Chondrocyte (in vitro differentiated cells): ENCODE measurements around the gene CACNA1C. TPM values are rescaled to one million over a fixed set of nuclear protein-coding genes. Genes with fewer than 3 reads are reported as not detected.
A peak's percentile ranks its signal among the peaks of the same experiment; 100 is the strongest.

Experiments
- DNase-seq: peaks from one replicate; pipeline ENCODE4 v3.0.0; 2021; ENCODE audit warnings: mixed read lengths, low spot score
- H3K27ac Mint-ChIP-seq: one replicate; pipeline ENCODE4 v1.8.0; 2021; ENCODE audit warnings: mild to moderate bottlenecking, moderate library complexity, mixed read lengths; ENCODE audit not compliant: unreplicated experiment
- H3K27me3 Mint-ChIP-seq: 2 replicates; pipeline ENCODE4 v1.8.0; 2021; ENCODE audit warnings: low read depth, mixed read lengths
- H3K36me3 Mint-ChIP-seq: 2 replicates; pipeline ENCODE4 v1.8.0; 2021; ENCODE audit warnings: low read depth, mixed read lengths
- H3K4me1 Mint-ChIP-seq: 2 replicates; pipeline ENCODE4 v1.8.0; 2021; ENCODE audit warnings: low read depth, mild to moderate bottlenecking, mixed read lengths
- H3K4me3 Mint-ChIP-seq: one replicate; pipeline ENCODE4 v1.8.0; 2021; ENCODE audit warnings: mild to moderate bottlenecking, moderate library complexity, mixed read lengths; ENCODE audit not compliant: unreplicated experiment
- H3K9me3 Mint-ChIP-seq: 2 replicates; pipeline ENCODE4 v1.8.0; 2021; ENCODE audit warnings: low read depth, mixed read lengths
- CTCF ChIP-seq: fragments of 200-600 bp; sonication (generic); IDR thresholded peaks from 2 replicates; pipeline ENCODE4 v1.5.0; 2021; ENCODE audit warnings: antibody characterized with exemption, mild to moderate bottlenecking, moderate library complexity
- total RNA-seq: library from RNA; stranded (reverse); gene quantifications from 3 replicates; pipeline ENCODE4 v1.2.1, GENCODE V29; 2021

CACNA1C gene
- total RNA-seq, 1 donor from 2014 or later: 27.0 TPM

- no peaks in the 10 kb centered on the region for H3K27me3 Mint-ChIP-seq
- DNase-seq: no peak
- no peak overlapping the region for H3K4me3 Mint-ChIP-seq
- H3K4me1 Mint-ChIP-seq: peaks cover 27% of the 10 kb centered on the region
- no peaks in the 10 kb centered on the region for H3K9me3 Mint-ChIP-seq
- H3K36me3 Mint-ChIP-seq: peaks cover 9% of the 10 kb centered on the region
- no peak for TF ChIP-seq CTCF
- H3K27ac Mint-ChIP-seq: no peak overlapping the region
These were observed 59.6 kb downstream of the CACNA1C start for GRCh38 chr12:2112401-2112800.

GRCh38 chr12:2113119-2113912, 60.5 kb downstream of the CACNA1C start:
- Mint-ChIP-seq H3K4me1 (peaks cover 27% of the 10 kb centered on the region), H3K27me3 (no peaks in the 10 kb centered on the region), H3K9me3 (no peaks in the 10 kb centered on the region), H3K27ac (peak overlapping the region; percentile 32), H3K36me3 (peaks cover 13% of the 10 kb centered on the region), H3K4me3 (no peak overlapping the region)
- no peak for DNase-seq
- TF ChIP-seq CTCF: no peak

DNA sequence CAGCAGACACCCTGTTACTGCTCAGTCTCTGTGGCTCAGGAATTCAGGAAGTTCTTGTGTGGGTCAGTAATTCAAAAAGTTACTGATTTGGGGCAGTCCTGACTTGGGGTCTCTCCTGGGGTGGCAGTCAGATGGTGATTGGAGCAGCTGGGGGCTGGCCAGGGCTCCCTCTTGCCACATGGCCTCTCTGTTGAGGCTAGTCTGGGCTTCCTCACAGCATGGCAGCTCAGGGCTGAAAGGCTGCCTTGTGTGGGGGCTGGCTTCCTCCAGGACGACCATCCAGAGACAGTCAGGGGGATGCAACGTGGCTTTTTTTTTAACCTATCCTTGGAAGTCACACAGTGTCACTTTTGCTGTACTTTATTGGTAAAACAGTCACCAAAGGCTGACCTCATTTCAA, 61.3 kb downstream of the CACNA1C start:
- Mint-ChIP-seq H3K4me1 (peaks cover 27% of the 10 kb centered on the region), H3K4me3 (no peak overlapping the region), H3K27me3 (no peaks in the 10 kb centered on the region), H3K9me3 (no peaks in the 10 kb centered on the region), H3K27ac (no peak overlapping the region), H3K36me3 (peaks cover 13% of the 10 kb centered on the region)
- TF ChIP-seq CTCF: no peak
- no peak for DNase-seq

GRCh38 chr12:2115101-2115845, 62.5 kb downstream of the CACNA1C start:
- H3K36me3 Mint-ChIP-seq: peaks cover 14% of the 10 kb centered on the region
- no peaks in the 10 kb centered on the region for H3K27me3 Mint-ChIP-seq
- H3K9me3 Mint-ChIP-seq: no peaks in the 10 kb centered on the region
- DNase-seq: no peak
- no peak for TF ChIP-seq CTCF
- no peak overlapping the region for H3K4me3 Mint-ChIP-seq
- no peak overlapping the region for H3K27ac Mint-ChIP-seq
- H3K4me1 Mint-ChIP-seq: peaks cover 35% of the 10 kb centered on the region

DNA sequence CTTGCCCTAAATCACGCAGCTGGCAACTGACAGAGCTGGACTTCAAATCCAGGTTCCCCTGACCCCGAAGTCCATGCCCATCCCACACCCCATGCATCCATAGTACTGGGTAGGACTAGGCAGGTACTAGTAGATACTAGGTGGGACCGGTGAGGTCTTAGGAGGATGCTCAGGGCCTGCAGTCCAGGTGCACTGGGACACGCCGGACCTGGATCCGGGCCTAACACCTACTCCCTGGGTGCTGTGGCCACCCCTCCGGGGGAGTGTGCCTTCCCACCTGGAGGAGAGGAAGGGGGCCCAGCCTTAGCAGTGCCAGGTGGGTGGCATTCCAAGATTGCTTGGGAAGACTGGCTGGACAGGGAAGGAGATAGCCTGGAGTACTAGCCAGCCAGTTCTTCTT, 64.8 kb downstream of the CACNA1C start:
- no peak for TF ChIP-seq CTCF
- Mint-ChIP-seq H3K4me1 (peaks cover 35% of the 10 kb centered on the region), H3K9me3 (no peaks in the 10 kb centered on the region), H3K4me3 (no peak overlapping the region), H3K27me3 (no peaks in the 10 kb centered on the region), H3K36me3 (peaks cover 28% of the 10 kb centered on the region), H3K27ac (no peak overlapping the region)
- DNase-seq: peak; percentile 69
